Stromal cell of bone marrow (primary cell): ENCODE data around the gene OTUD1.

ENCODE experiments used
- DNase-seq: peaks from one replicate; pipeline ENCODE4 v3.0.0-alpha.2; 2012; ENCODE audit warnings: low read depth

Gene OTUD1

DNA sequence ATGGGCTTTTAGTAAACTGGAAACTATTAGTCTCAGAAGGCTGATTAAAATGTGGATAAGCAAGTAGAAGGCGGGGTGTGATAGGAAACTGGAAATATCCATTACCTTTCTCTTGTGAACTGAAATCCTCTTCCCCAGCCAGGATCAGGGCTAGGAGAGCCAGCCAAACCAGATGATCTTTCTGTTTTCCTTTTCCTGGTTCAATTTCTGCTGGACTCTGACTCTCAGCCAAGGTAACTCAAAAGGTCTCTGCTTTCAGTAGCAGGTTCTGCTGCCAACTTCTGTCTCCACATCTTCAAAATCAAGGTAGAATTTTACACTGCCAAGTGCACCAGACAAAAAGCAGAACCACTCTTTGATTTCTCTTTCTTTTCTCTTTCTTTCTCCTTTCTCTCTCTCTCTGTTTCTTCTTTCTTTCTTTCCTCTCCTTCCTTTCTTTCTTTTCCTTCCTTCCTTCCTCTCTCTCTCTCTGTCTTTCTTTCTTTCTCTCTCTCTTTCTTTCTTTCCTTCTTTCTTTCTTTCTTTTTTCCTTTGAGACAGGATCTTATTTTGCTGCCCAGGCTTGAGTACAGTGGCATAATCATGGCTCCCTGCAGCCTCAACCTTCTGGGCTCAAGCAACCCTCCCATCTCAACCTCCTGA lies 30.8 kb downstream of the OTUD1 start:
- no peak for DNase-seq

DNA sequence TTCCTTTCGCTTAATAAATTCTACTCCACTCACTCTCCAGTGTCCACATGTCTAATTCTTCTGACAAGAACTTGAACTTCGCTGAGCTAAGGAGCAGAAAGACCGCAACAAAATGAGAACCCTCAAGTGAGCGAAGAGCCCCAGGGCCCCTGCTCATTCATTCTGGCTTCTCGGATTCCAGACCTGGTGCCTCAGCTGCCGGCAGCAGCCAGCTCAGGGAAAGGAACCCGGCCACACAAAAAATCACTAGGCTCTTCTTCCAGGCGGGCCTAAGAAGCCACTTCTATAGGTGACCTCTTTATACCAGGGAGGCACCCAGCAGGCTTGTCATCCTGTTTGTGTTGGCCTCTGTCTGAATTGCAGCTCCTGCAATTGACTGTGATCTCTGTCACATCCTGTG lies 33.3 kb downstream of the OTUD1 start:
- no peak for DNase-seq

DNA sequence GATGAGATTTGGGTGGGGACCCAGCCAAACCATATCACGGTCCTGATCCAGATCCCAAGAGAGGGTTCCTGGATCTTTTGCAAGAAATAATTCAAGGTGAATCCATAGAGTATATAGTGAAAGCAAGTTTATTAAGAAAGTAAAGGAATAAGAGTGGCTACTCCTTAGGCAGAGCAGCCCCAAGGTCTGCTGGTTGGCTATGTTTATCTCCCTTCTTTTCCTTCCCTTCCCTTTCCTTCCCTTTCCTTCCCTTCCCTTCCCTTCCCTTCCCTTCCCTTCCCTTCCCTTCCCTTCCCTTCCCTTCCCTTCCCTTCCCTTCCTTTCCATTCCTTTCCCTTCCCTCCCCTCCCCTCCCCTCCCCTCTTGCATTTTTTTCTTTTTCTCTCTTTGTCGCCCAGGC lies 35.2 kb downstream of the OTUD1 start:
- DNase-seq, result no peak

DNA sequence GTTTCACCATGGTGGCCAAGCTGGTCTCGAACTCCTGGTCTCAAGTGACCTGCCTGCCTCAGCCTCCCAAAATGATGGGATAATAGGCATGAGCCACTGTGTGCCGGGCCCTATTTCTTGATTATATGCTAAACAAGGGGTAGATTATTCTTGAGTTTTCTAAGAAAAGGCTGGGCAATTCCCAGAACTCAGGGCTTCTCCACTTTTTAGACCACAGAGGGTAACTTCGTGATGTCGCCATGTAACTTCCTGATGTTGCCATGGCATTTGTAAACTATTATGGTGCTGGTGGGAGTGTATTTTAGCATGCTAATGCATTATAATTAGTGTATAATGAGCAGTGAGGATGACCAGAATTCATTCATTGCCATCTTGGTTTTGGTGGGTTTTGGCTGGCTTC lies 35.8 kb downstream of the OTUD1 start:
- DNase-seq, result no peak

DNA sequence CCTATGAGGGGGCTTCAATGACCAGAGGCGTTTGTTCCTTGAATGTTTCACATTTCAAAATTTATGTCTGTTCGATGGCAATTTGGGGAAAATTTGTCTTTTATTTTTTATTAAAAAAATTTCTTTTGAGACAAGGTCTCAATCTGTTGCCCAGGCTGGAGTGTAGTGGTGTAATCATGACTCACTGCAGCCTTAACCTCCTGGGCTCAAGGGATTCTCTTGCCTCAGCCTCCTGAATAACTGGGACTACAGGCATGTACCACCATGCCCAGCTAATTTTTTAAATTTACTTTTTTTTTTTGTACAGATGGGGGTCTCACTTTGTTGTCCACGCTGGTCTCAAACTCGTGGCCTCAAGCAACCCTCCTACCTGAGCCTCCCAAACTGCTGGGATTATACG lies 39.7 kb downstream of the OTUD1 start:
- DNase-seq, result peak; percentile 10

DNA sequence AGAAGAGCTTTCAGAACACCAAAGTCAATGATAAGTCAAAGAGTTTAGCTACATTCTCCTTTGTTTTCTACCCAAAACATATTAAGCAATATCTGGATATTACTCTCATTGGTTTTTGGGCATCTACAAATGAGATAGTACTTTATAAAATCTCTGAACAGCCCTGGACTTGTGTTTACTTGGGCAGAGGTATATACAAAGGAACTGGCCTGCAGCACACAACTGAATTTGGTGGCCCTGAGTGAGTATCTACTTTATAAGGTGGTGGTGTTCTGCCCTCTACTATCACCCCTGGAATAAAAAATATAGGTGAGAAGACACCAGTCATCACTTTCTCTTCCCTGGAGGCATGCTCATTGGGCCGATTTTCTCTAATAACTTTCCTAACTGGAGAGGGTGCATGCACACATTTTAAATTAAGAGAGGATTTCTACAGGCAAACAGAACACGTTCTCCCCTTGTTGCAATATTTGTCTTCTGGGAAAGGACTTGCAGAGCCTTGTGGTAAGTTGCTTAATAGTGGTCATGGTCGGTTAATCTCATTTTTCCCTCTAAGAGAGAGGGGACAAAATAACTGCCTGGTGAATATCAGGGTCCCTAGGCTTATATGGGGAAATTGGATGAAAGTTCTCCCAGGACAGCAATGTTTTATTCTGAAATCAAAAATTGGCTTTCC lies 41.1 kb downstream of the OTUD1 start:
- no peak for DNase-seq

DNA sequence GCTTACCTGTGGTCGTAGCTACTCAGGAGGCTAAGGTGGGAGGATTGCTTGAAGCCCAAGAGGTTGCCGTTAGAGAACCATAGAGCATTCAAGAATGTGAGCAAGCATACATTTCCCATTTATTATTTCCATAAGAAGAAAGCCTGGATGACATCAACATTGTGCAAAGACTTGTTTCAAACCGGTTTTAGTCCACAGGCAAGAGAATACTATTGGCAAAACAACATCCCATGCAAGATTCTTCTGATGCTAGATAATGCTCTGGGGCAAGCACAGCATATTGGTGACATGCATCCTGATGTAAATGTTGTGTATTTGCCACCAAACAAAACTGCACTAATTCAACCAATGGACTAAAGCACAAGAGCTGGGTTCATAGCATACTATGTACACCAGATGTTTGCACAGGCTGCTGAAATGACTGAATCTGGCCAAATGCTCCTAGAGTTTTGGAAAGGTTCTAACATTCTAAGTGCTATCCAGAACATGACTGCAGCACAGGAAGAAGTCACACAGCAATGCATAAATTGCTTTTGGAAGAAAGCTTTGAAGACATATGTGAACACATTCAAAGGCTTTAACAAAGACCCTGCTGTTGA lies 42.6 kb downstream of the OTUD1 start:
- no peak for DNase-seq

DNA sequence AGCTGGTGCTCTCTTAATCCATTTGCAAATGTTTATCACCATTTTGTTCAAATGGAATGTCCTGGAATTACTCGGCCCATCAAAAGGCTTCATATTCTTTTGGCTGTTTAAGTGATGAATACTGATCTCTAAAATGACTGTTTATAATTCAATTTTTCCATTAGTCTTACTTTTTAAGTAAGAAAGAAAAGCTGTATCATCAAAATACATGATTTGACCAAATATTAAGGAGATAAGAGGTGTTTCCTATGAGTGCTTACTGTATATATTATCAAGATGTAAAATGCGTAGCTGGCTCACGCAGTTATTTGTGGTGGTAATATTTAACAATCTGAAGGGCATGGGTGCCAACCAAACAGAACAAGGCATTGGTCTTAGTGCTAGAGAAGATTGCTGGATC lies 51.2 kb downstream of the OTUD1 start:
- no peak for DNase-seq
